ENCODE measurements around the gene GALNT11.

GALNT11 gene

DNA sequence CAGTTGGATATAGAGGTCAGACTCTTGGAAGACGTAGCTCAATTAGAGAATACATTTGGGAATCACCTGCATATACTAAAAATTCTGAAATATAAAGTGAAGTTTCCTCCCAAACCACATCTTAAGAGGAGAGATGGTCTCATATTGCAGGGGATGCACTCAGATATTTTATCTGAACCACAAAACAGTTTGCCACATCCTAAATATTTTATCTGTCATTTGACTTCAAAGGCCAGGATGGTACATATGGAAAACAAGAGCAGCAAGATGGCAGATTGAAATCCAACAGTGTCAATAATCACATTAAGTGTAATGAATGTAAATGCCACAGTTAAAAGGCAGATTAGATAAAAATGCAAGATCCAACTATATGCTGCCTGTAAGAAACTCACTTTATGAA is 97.1 kb downstream of the GALNT11 start:
- DNase-seq, result no peak

DNA sequence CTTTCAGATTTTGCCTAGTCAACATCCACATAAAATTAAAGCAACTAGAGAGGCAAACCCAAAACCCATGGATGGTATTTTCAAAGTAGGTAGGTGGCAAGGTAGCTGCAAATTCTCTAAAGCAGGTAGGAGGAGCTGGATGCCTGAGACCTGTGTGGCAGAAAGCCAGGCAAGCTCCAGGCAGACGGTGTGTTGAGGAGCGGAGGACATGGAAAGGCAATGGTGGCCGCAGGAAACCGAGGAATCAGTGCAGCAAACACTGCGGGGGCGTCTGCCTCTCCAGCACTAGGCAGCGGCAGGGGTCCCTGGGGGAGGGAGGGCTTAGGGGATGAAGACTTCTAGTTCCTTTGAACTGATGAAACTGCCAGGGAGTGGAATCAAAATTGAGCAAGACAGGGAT is 101.3 kb downstream of the GALNT11 start:
- no peak for DNase-seq

DNA sequence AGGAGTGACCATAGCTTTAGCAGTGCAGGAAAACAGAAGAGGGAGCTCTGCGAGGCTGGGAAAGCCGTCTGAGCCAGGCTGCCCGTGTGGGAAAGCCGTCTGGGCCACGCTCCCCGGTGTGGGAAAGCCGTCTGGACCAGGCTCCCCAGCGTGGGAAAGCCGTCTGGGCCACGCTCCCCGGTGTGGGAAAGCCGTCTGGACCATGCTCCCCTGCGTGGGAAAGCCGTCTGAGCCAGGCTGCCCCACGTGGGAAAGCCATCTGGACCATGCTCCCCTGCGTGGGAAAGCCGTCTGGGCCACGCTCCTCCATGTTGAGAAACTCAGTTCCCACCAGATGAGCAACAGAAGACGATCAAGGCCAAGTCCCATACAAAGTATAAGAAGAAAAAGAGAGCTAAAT is 101.8 kb downstream of the GALNT11 start:
- no peak for DNase-seq

DNA sequence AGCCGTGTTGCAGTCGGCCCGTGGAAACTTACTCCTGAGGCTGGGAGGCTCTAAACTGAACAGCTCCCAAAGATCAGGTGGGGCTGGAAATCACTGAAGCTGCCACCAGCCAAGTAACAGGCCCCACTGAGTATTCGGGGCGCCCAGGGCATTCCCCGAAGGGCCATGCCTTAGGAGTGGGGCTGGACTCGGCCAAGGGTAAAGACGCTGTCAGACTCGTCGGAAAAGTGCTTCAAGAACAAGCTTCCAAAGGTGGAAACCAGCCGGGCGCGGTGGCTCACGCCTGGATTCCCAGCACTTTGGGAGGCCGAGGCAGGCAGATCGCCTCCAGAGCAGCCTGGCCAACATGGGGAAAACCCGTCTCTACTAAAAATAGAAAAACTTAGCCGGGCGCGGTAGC is 102.8 kb downstream of the GALNT11 start:
- DNase-seq, result no peak

DNA sequence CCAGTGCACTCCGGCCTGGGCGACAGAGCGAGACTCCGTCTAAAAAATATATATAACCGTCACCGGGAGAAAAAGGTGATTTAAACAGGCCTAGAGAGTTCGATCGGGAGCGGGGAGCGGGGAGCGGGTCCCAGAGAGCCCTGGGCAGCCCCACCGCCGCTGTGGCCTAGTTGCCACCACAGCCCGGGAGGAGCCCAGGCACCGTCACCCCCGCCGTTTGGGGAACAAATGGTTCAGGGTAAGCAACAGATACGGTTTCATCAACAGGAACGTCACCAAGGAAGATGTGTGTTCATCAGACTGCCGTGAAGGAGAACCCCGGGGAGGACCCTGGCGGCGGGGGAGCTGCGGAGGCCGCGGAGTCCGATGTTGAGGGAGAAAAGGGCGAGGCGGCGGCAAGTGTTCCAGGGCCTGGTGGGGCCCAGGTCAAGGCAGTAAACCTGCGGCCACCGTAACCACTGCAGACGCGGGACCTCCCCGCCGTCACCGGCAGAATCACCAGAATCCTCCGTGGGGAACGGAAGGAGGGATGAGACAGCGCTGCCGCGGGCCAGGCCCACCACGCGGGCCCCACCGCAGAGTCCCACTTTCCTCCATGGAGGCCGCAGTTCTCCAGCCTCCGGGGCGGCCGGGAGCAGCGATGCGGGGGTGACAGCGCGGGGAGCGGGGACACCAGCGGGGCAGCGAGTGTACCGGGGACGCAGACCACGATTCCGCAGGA is 103.4 kb downstream of the GALNT11 start:
- DNase-seq, result no peak

DNA sequence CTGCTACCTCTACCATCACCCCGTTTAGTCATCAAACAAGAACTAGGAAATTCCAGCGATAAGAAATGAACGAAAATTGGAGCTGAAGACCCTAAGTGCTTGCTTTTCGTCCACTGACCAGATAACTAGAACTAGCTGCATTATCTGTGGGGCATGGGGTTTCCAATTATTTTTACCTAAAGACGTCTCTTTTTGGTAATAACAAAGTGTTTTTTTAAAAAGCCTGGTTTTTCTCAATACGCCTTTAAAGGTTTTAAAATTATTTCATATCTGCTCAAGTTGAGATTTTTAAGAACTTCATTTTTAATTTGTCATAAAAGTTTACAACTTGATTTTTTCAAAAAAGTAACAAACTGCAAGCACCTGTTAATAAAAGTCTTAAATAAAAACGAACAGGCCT is 104.2 kb downstream of the GALNT11 start:
- no peak for DNase-seq

DNA sequence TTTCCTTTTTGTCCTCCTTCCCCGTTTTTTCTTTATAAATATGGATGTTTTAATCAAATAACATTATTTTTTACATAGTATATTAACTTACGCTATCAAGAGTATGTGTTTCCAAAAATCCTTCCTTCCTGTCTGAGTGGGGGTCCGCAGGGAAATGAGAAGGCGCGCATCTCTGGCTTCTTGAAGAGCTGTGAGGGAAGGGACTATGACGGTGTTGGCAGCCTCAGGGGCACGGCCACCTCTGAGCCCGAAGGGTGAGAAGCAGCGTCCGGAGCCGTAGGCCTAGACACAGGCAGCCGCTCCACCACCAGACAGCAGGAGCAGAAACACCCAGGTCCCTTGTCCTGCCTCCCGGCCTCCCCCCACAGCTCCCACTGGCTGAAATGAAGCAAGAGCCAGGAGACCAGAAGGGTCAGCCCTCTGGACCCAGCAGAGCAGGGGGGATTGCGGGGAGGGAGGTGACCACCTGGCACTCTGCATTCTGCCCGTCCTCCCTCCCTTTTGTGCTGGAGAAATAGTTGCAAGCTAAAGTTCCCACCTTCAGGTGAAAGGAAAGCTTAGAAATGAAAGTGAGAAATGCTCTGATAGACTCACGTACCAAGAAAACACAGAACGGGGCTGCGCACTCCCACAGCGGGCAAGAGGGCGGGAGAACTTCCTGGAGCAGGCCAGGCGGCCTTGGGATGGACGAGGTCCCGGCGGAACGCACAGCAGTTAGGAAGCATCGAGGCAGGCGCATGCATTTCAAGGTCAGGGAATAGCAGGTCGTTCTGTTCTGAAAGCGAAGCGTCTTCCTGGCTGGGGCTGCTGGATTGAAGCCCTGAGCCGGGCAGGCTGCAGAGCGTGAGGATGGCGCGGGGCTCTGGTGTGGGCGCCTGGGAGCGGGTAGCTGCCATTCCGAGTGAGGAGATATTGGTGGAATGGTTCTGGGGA is 105.5 kb downstream of the GALNT11 start:
- no peak for DNase-seq

DNA sequence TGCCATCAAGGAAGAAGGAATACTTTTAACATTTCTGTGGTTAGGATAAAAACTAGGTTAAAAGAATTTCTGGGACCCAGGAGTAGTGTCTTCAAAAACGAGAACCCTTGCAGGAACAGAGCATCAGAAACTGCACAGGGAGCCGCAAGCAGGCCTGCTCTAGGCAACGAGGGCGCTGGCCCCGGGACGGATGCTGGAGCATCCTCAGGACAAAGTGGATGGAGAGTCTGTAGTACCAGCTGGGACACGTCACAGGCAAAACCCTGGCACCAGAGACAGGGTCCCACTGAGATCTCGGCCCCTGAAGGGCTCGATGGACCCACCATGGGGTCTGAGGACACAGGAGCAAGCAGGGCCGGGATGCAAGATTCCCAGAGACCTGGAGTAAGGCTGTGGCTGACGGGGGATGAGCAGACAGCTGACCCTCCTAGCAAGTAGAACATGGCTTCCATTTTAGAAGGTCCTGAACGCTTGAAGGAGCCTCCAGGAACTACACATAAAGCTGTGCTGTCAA is 106.6 kb downstream of the GALNT11 start:
- DNase-seq, result no peak

DNA sequence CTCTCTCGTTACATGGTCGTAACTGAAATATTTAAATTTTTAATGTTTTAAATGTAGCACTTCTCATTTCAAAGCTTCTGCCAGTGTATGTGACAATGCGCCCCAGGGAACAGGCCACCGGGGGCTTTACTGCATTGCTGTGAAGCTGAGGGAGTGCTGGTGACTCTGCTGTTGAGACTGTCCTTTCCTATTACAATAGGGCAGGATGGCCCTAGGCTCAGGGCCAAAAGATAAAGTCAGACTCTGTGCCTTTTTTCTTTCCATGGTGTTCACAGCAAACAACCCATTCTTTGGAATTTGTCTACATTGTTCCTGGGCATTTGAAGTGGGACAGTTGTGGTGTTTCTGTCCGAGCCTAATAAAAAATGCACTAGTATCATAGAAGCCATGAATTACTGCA is 107.3 kb downstream of the GALNT11 start:
- DNase-seq, result no peak

DNA sequence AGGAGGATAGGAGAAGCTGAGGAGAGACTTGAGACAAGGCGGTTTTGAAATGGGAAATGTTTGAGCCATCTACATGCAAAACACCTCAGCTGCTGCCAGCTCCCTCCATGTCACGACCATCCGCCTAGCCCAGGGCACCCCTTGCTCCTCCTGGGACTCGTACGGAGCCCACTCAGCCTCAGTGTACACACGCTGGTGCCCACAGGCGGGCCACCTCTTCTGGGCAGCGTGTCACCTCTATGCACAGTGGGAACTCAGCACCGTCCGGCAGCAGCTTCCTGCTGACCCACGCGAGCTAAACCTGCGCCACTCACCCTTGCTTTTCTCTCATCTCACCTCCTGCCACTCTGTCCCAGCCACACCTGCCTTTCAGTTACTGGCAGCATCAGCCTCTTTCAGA is 108.3 kb downstream of the GALNT11 start:
- no peak for DNase-seq

DNA sequence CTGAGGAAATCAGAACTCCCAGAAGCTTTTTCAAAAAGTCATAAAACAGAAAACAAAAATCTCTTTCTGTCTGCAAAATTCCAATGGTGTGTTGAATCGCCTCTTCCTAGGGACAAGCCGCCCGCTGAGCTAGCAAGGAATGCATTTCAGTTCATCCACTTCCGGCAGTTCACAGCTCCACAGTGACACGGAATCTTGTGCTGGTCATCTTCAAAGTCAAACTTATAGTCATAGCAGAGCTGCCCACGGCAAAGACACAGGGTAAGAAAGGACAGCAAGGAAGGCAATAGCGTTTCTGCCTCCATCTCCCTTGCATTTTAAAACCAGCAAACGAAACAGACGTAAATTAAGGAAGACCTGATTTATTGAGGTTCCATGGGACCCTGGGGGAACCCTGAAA is 111.2 kb downstream of the GALNT11 start:
- DNase-seq, result no peak

DNA sequence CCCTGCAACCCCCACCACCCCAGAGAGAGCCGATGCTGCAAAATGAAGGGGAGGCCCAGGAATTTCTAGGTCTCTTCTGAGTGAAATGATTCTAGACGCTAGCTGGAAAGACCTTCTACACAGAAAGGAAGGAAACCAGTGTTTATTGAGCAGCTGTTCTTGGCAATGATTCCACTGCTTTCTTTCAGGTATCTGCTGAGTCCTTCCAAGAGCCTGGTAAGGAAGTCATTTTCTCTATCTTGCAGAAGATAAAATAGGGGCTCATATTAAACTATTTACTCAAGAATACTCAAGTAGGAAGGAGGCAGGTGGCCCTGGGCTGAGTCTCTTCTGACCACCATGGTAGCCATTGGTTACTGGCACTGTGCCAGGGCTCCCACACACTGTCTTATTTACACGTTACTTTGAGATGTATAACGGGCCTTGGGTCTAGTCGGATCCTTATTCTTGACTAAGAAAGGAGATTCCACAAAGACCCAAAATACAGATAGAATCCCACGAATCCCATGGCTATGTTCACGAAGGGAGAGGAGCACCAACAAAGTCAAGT is 112.1 kb downstream of the GALNT11 start:
- DNase-seq, result no peak

DNA sequence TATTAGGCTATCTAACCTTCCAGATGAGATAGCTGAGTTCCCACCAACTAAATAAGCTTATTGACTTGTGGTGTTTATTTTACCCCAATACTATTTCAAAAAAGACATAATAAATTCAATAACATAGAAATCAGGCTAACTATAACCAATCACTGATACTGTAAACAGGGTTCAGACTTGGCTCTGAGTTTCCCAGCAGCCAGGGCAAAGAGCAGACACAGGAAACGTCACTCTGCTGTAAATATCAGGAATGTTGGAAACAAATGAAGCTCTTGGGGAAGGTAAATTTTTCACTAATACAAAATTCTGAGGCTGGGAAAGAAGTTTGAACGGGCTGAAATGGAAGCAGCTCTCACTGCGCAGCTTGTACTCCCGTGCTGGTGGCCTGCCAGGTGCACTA is 114.6 kb downstream of the GALNT11 start:
- DNase-seq, result no peak

DNA sequence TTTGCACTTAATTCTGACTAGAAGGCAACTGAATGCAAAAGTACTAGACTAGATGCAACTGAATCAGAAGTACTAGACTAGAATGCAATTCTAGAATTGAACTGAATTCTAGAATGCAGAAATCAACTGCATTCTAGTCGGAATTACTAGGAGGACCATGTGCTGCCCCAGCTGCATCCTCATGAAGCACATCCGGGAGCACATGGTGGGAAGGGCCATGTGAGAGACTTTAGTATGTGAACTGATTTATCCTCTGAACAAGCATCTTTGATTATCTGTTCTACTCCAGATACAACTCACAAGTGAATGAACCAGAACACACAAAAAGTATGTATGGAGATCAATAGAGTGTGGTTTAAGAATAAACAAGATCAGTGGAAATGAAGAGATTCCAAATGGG is 115.1 kb downstream of the GALNT11 start:
- DNase-seq, result no peak

DNA sequence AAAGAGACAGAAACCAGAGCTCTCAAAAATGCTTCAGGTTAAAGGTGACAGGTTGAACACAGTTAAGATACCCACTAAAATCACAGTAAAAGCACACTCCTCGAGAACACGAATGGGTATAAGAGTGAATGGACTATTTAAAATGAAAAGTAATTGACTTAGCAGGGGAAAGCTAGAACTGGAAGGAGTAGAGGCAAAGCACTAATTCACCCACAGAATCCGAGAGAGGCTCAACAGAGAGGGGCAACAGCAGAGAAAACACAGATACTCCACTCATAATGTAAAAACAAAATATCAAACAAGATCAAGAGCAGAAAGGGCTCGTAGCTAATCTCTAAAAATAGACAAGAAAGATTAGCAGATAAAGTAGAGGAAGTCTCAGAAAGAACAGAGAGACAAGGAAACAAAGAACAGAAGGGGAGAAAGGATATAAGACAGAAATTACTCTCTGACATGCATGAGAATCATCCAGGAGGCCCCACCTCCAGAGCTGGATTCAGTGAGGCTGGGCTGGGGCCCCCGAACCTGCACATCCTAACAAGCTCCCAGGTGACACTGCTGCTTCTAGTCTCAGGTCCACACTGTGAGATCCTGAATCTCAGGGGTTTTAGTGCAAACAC is 117.6 kb downstream of the GALNT11 start:
- no peak for DNase-seq

DNA sequence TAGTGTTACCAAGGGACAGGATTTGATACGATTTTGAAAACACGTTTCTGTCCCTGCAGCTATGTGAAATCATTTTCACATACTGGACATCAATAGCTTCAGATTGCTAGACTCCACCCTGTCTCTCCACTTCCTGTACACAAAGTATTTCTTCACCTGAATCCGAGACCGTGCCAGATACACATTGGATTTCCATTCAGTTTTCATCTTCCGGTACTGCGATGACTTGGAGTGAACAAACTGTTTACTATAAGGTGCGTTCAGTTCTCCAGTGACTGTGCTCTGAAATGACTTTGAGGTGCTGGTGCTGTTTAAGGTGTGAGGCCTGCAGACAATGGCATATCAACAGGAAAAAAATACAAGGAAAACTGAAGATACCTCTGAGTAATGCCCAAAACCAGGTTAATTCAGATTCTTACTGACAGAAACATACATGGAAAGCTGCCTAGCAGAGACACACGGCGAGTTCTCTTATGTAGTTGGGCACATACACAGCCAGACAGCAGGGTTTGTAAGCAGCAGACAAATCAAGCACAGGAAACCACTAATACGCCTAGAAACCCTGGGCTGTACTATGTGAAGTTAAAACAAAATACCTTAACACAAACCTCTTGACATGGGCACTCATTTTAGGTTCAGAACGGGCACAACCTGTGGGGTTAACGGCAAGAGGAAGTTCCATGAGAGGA is 119.2 kb downstream of the GALNT11 start:
- no peak for DNase-seq

DNA sequence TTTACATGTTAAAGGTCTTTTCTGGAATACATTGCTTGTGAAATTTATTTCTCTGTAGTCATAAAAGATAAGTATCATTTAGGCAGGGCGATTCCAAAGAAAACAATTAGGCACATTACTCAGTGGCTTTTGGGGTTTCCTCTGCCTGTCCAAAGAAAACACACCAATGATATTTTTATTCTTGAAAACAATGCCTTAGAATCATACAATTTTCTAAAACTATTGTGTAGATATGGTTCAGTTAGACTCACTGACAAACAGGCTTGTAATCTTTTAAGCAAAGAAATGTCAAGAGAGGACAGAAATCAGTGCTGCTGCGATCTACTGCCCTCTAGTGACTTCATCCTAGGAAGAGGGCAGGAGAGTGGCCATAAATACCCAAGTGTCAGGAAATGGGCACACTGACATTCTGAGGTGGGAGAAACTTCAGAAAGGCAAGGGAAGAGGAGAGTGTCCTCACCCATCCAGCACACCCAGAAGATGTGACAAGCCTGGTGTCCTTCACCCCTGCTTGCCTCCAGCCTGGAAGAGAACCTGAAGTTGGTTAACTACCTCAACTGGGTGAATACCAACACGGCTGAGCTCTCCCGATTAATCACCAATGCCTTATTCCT is 120.5 kb downstream of the GALNT11 start:
- DNase-seq, result no peak

DNA sequence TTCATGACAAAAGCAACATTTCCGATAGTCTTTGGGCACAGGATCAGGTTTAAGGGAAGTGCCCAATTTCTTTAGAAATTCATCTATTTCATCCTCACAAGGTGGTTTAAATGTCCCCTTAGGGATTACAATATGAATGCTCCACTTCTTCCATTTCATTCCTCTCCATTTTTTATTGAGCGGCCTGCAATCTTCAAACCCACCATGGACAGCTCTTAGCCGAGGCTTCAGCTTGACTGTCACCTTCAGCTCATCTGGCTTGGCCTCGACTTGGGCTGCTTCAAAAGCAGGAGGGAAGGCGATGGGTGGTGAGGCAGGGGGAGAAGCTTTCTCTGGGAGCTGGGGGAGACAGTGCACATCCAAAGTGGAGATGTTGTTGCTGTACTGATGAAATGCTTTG is 123.2 kb downstream of the GALNT11 start:
- DNase-seq, result no peak

DNA sequence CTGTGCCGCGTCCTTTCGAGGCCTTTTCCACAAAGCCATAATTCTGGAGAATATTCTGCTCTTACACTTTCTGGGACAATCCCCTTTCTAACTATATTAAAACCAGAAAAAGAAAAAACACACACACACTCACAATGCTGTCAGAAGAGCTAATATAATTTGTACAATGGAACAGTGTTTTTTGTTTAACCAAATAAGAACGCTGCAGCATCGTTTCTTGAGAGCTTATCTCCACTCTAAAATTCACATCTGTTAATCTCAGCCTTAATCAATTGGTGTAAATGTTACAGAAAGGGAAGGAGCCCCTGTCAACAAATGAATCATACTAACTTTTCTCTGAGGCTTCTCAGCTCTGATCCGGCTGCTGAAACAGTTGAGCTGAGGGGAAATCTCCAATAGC is 123.9 kb downstream of the GALNT11 start:
- no peak for DNase-seq

DNA sequence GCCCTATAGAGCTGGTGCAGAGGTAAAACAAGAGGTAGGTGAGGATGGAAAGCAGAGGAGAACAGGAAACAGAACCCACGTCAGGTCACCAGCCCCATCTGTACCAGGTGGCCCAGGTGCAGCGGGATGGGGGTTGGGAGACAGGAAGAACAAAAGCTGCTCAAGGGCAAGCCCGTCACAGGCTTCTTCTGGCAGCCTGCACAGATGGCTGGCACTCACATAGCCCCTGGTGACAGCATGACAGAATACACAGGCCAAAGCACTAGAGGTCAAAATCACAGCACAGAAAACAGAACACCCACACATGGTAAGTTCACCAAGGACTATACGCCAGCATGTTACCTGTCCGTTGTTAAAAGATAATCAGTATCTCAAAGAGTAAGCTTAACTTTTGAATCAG is 126.8 kb downstream of the GALNT11 start:
- DNase-seq, result no peak

DNA sequence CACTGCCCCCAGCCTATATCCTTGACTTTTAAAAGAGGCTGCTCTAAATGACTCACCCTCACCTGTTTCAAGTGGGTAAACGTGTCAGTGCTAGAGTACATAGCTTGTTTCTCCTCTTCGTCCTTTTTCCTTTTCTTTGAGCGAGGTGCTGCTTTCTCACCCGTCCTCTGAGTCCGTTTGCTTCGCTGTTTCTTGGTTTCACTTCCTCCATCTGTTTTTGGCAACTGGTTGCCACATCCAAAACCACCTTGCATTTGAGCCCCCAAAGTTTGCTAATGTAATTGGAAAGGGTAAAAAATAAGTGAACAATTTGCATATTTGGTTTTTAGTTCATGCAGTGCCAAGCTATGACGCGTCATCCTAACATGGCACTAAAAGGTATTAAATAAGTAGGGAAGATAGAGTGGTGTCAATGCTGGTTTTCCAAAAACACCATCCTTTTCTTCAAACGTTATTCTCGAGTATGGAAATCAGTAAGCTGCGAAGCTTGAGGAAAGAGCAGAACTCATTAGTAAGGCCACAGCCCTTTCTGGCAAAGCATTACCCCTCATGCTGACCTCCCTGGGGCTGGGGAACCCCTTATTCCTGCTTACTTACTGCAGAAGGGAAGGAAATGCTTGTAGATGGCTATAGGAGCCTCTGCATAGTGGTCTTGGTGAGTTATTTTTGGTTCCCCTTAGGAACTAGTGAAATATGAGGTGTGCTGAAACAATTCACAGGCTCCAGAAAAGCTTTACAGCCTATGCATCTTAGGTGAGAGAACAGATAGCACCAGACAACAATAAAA is 133.5 kb downstream of the GALNT11 start:
- DNase-seq, result no peak
